ENCODE results near the gene PRKCA. TPM values are rescaled to one million over a fixed set of nuclear protein-coding genes. Genes with fewer than 3 reads are reported as not detected.

Gene PRKCA
- total RNA-seq, 1 donor from 2014 or later: 112 TPM

- intact Hi-C loops (cut with micrococcal nuclease): no loop called here
Measured at GRCh38 chr17:66430846-66431795, 128.7 kb downstream of the PRKCA start.

- intact Hi-C loops (cut with micrococcal nuclease): no loop called here
Measured at GRCh38 chr17:66431910-66432309, 129.5 kb downstream of the PRKCA start.

GRCh38 chr17:66432411-66432957 lies 130.1 kb downstream of the PRKCA start:
- intact Hi-C loops (cut with micrococcal nuclease): no loop called here

DNA sequence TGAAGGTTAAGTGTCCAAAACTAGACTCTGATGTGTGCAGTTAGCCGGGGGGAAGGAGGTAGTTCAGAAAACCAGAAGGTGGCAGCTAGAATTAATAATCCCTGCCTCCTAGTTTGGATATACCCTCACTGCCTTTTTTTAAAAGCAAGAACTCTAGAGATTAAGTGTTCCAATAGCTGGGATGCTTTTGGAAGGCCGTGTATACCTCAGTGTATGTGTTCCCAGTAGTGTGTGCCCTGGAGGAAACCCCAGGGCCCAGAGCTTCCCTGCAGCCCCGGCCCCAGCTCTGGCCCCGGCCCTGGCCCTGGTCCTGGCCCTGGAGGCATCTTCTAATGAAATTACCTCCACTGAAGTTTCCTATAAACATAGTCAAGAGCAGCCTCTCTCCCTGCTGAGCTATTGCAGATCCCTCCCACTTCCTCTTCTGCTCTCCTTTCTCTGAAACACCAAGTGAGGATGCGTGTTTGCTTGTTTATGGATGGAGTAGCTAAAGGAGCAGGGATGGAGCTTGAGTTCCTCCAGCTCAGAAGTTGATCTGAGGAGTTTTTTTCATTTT lies 130.7 kb downstream of the PRKCA start:
- intact Hi-C loops (cut with micrococcal nuclease): no loop called here

DNA sequence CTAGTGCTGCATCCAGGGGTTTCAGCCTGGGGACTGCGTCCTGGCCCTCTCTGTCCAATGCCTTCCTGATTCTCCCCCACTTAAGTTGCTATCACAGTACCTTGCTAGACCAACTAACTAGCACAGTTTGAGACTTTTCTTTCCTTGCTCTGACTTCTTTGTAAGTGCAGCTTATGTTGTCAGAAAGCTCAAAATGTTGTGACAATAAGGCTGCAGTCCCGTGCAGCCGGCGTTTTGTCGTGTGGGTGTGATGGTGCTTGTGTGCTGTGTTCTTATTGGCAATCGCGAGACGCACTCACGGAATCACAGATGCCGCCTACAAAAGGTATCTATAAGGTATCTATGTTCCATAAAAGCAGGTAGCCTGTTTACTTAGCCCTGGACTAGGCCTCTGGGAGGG lies 132.8 kb downstream of the PRKCA start:
- intact Hi-C loops (cut with micrococcal nuclease): no loop called here

DNA sequence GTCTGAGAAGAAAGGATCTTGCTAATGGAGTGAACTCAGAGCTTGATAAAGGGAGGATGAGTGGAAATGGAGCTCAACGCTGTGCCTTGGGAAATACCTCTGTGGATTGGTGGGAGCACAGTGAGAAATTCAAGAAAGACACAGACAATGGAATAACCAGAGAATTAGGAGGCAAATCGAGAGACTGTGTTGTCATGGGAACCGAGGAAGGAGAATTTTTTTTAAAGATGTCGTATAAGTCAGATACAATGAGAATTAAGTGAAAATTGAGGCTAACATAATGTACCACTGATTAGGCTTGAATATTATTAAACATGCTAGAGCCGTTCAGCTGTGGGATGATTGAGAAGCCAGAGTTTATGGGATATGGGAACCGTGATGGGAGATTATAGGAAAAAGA lies 134.2 kb downstream of the PRKCA start:
- intact Hi-C loops (cut with micrococcal nuclease): no loop called here

GRCh38 chr17:66437476-66438026 lies 135.1 kb downstream of the PRKCA start:
- intact Hi-C loops (cut with micrococcal nuclease): no loop called here

GRCh38 chr17:66438101-66438500 lies 135.7 kb downstream of the PRKCA start:
- intact Hi-C loops (cut with micrococcal nuclease): no loop called here

- intact Hi-C loops (cut with micrococcal nuclease): no loop called here
Measured at GRCh38 chr17:66441101-66441661, 138.8 kb downstream of the PRKCA start.

DNA sequence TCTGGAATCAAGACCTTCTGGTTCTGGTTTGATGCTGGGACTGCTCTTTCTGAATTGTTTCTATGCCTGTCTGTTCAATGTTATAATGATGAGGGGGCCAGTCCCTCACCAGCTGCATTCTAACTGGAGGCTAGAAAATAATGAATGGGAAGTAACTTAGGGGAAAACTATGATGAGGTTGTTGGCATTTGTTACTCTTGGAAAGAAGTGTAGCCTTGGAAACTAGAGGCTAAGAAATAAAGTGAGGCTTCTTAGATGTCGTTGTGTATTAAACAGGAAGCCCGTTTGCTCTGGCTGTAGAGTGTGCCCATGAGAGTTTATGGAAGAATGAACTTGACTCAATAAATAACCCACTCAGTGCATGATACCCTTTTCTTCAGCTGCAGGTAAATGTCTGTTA lies 140.8 kb downstream of the PRKCA start:
- intact Hi-C loops (cut with micrococcal nuclease): no loop called here

DNA sequence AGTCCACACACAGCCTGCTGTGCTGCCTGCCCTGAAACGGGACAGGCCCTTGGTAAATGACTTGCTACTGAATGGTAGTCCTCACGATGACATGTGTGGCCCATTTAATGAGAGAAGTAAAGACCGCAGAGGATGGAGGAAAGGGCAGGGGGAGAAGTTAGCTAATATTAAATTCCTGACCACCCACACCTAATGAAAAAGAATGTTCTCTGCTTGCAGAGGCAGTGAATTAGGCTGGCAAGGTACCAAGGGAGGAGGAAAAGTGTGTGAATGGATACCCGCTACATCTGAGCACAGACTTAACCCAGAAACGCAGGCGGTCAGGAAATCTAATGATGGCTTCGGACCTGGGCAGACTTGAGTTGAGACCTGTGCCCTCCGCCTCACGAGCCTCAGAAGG lies 141.2 kb downstream of the PRKCA start:
- intact Hi-C loops (cut with micrococcal nuclease): no loop called here

GRCh38 chr17:66444031-66444430 lies 141.6 kb downstream of the PRKCA start:
- intact Hi-C loops (cut with micrococcal nuclease): no loop called here

DNA sequence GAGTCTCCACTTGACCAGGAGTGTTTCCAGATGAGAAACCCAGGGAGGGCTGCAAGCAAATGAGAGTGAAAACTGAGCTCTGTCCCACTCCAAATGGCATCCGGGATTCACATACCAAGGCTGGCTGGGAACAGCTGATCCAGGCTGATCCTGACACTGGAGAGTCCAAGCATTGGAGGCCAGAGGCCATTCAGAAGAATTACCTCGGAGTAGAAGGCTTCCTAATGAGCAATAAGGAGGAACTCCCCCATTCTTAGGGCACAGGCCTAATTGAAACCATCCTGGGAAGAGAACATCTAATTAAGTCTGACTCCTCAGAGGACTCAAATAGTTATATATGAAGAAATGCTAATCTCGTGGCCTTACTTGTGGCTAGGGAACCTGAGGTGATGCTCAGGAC lies 142.8 kb downstream of the PRKCA start:
- intact Hi-C loops (cut with micrococcal nuclease): no loop called here

DNA sequence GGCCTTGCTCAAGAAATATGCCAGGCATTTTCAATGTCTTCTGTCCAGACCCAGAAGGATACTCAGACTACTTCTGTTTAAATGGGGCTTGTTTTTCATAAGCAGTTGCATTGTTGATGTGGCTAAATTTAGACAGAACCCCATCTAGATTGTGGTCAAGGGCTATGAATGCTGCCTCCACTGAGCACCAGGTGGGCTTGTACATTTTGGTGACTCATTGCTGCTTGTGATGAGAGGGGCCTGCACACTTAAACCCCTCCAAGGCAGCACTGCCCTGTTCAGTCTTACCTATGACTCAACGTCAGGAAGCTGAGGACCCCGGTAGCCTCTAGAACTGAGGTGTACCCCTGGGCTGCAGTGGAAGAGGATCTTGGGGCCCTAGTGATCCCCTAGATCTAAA lies 144.0 kb downstream of the PRKCA start:
- intact Hi-C loops (cut with micrococcal nuclease): no loop called here

DNA sequence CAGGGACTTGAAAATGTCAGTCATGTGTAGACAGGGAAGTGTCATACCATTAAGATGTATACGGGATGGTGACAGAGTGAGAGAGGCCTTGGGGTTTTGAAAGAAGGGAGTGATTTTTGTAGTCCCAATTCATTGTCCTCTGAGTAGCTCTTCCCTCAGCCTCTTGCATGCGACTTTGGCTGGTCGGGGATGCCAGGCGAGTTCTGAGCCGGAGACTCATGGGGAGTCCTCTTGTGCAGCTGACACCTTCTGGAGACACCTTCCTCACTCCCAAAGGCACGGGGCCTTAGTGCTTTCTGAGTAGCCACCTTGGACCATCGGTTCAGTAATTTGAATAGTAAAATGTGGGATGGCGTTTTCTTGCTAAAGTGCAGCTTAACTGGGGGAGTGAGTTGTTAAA lies 144.7 kb downstream of the PRKCA start:
- intact Hi-C loops (cut with micrococcal nuclease): no loop called here

DNA sequence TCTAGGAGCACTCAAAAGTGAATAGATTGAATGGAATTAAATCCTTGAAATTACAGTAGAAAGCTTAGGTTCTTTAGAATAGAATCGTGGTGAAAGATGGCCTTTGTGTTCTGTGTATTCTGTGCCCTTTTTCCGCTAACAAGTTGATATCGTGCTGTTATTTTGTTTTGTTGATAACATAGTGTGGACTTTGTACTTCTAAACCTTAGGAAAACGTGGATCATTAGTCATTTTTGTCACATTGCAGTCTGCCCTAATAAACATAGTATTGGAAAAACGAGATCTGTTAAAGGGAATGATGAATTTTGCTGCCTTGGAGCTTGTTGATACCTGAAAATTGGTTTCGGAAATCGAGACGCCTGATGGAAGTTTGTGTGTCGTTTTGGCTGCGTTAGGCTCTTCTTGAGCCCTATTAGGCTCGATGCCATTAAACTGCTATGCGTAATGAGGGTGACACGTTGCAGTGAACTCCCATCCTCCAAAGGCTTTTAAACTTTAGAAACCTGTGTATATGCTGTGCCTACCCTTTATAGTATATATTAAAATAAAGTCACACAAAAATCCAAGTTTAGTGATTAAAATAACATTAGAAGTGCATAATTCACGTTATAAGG lies 145.7 kb downstream of the PRKCA start:
- intact Hi-C loops (cut with micrococcal nuclease): no loop called here

GRCh38 chr17:66449418-66449977 lies 147.1 kb downstream of the PRKCA start:
- intact Hi-C loops (cut with micrococcal nuclease): no loop called here

- intact Hi-C loops (cut with micrococcal nuclease): no loop called here
Measured at GRCh38 chr17:66450008-66450851, 147.8 kb downstream of the PRKCA start.

DNA sequence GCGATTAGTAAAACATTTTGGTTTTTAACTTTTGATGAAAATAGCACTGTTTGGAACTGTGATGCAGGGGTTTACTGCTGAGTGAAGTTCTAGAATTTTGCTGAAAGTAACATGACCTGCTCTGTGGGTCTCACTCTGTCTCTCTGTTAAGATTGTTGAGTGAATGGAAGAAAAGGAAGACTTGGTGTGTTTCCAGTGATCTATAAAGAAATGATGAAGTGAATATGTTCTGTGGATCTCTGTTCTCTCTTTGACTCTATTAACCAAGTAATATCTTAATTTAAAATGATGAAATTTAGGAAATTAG lies 148.4 kb downstream of the PRKCA start:
- intact Hi-C loops (cut with micrococcal nuclease): no loop called here

Measured in T-helper 2 cell treated with Interferon-gamma antibody and Interleukin-4, amounts not matched to agents 100 ng/mL and 5 ng/mL, for 36 hours (primary cell).